K562 (cell line): ENCODE measurements around the gene PDCD1. TPM values are rescaled to one million over a fixed set of nuclear protein-coding genes. Genes with fewer than 3 reads are reported as not detected.

ENCODE experiments used
- ADNP ChIP-seq: fragments of 200-800 bp; sonication (Bioruptor generic); IDR thresholded peaks from 2 replicates; pipeline ENCODE4 v1.6.1; 2016; ENCODE audit warnings: missing genetic modification characterization, missing compliant biosample characterization
- EP400 ChIP-seq: fragments of 450-650 bp; IDR thresholded peaks from 2 replicates; pipeline ENCODE4 v1.6.1; 2017; ENCODE audit warnings: antibody characterized with exemption, mild to moderate bottlenecking, moderate library complexity
- IRF2 ChIP-seq: sonication (generic); formaldehyde crosslinking; IDR thresholded peaks from 2 replicates; pipeline ENCODE4 v1.8.1; 2022; ENCODE audit warnings: mild to moderate bottlenecking, missing genetic modification reagents
- MYBL2 ChIP-seq, 2 experiments: fragments of 450-650 bp in 1 of 2; sonication (generic) in 1 of 2; formaldehyde crosslinking in 1 of 2; IDR thresholded peaks; 2 replicates each; pipeline versions ENCODE4 v1.6.1 to v1.8.1; 2017 to 2022; ENCODE audit warnings: borderline replicate concordance in 1 of 2, inconsistent platforms in 1 of 2, low read depth in 1 of 2, mild to moderate bottlenecking in 1 of 2, missing genetic modification reagents in 1 of 2, moderate library complexity in 1 of 2
- ZBTB7A ChIP-seq: IDR thresholded peaks from 2 replicates; pipeline ENCODE4 v1.6.1; 2011; ENCODE audit warnings: low read depth, mild to moderate bottlenecking, low read length, moderate library complexity, borderline replicate concordance; ENCODE audit not compliant: control insufficient read depth
- ZNF24 ChIP-seq: fragments of 450-650 bp; IDR thresholded peaks from 2 replicates; pipeline ENCODE4 v1.6.1; 2016
- ZNF282 ChIP-seq: sonication (generic); formaldehyde crosslinking; IDR thresholded peaks from 2 replicates; pipeline ENCODE4 v1.8.1; 2023; ENCODE audit warnings: missing genetic modification reagents
- polyA plus RNA-seq, 8 experiments: library from polyadenylated mRNA; depleted of rRNA in 4 of 8; stranded (reverse) in 5 of 8; unstranded in 3 of 8; fragments of >200 nt; fragmentation: Nextera tagmentation in 2 of 8; fragmentation: Illumina TruSeq in 1 of 8; extraction: Ambion mirVana in 2 of 8; extraction: Trizol in 1 of 8; gene quantifications; 2 replicates each; pipeline versions ENCODE4 v1.2.1 to v1.2.3, GENCODE V29; 2011 to 2014; ENCODE audit warnings: inconsistent platforms in 1 of 8, missing spikeins in 1 of 8
- total RNA-seq, 7 experiments: library from RNA; depleted of rRNA in 6 of 7; stranded (reverse); fragments of >200 nt in 6 of 7; fragmentation: Illumina TruSeq in 2 of 7; extraction: Trizol in 2 of 7; gene quantifications; 2 replicates each; pipeline versions ENCODE4 v1.2.1 to v1.2.3, GENCODE V29; 2011 to 2021; ENCODE audit warnings: low replicate concordance in 1 of 7
- TF ChIP-seq, protein P1 (sequence below): IDR thresholded peaks from 3 replicates; pipeline ENCODE4 v1.6.1; 2011; ENCODE audit warnings: borderline replicate concordance, mild to moderate bottlenecking, moderate library complexity; ENCODE audit not compliant: insufficient read length; ENCODE audit errors: extremely low read depth
- TF ChIP-seq, protein P2 (sequence below): fragments of 450-650 bp; formaldehyde crosslinking; conservative IDR thresholded peaks from 2 replicates; pipeline ENCODE4 v1.4.0; 2022; ENCODE audit warnings: mild to moderate bottlenecking, missing genetic modification characterization
- TF ChIP-seq, protein P3 (sequence below), 2 experiments: fragments of 450-650 bp; formaldehyde crosslinking in 1 of 2; IDR thresholded peaks; 2 replicates each; pipeline versions ENCODE4 v1.4.0 to v1.6.1; 2014 to 2020; ENCODE audit warnings: mild to moderate bottlenecking in 2 of 2, borderline replicate concordance in 1 of 2, low read depth in 1 of 2
- TF ChIP-seq, protein P4 (sequence below): fragments of 450-650 bp; formaldehyde crosslinking; IDR thresholded peaks from 2 replicates; pipeline ENCODE4 v1.4.0; 2022; ENCODE audit warnings: missing genetic modification characterization

The PDCD1 gene
- total and polyA plus RNA-seq, 9 of the 15 experiments (the other 6 are each of a cell fraction or from before 2014, with no cell fraction given): 0.15 to 2.5 (median 1.0) TPM; not detected in 2

DNA sequence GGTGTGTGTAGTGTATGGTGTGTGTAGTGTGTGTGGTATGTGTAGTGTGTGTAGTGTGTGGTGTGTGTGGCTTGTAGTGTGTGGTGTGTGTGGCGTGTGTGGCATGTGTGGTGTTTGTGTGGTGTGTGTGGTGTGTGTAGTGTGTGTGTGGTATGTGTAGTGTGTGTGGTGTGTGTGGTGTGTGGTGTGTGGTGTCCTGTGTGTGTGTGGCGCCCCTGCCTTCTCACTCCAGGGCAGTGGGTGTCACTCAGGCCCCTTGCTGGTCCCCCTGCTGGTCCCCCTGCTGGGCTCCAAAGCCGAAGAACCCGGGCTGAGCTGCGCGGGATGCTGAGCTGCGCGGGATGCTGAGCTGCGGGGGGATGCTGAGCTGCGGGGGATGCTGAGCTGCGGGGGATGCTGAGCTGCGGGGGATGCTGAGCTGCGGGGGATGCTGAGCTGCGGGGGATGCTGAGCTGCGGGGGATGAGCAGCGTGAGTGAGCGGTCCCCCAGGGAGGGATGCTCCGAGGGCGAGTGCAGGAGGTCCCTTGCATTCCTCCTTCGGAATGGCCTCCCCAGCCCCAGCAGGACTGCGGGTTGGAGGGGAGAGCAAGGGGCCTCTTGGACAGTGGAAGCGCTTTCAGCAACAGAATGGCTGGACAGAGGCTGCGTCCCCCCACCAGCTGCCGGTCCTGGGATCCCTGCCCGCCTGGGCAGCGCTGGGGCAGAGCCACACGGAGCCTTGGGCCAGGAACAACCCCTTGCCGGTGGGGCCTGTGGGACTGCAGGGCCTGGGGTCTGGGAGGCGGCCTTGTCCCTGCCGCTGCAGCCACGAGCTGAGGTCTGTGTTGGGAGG, 7.5 kb upstream of the PDCD1 start (continued):
- TF ChIP-seq, protein P1, sequence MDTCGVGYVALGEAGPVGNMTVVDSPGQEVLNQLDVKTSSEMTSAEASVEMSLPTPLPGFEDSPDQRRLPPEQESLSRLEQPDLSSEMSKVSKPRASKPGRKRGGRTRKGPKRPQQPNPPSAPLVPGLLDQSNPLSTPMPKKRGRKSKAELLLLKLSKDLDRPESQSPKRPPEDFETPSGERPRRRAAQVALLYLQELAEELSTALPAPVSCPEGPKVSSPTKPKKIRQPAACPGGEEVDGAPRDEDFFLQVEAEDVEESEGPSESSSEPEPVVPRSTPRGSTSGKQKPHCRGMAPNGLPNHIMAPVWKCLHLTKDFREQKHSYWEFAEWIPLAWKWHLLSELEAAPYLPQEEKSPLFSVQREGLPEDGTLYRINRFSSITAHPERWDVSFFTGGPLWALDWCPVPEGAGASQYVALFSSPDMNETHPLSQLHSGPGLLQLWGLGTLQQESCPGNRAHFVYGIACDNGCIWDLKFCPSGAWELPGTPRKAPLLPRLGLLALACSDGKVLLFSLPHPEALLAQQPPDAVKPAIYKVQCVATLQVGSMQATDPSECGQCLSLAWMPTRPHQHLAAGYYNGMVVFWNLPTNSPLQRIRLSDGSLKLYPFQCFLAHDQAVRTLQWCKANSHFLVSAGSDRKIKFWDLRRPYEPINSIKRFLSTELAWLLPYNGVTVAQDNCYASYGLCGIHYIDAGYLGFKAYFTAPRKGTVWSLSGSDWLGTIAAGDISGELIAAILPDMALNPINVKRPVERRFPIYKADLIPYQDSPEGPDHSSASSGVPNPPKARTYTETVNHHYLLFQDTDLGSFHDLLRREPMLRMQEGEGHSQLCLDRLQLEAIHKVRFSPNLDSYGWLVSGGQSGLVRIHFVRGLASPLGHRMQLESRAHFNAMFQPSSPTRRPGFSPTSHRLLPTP: no peak
- TF ChIP-seq MYBL2 (IDR thresholded peaks at IDR 0.05; ENCODE audit: low read depth): no peak
- TF ChIP-seq MYBL2 (CRISPR knock-in tag; IDR thresholded peaks at IDR 0.05; ENCODE audit: borderline replicate concordance): no peak
- TF ChIP-seq ADNP (tag): peak; percentile 84; the same call in 1 of the 2 replicates
- TF ChIP-seq EP400: no peak
- TF ChIP-seq, protein P2, sequence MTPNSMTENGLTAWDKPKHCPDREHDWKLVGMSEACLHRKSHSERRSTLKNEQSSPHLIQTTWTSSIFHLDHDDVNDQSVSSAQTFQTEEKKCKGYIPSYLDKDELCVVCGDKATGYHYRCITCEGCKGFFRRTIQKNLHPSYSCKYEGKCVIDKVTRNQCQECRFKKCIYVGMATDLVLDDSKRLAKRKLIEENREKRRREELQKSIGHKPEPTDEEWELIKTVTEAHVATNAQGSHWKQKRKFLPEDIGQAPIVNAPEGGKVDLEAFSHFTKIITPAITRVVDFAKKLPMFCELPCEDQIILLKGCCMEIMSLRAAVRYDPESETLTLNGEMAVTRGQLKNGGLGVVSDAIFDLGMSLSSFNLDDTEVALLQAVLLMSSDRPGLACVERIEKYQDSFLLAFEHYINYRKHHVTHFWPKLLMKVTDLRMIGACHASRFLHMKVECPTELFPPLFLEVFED: 0 out of 2 replicates have a peak, but pooled peaks have one; percentile 39
- TF ChIP-seq, protein P3, sequence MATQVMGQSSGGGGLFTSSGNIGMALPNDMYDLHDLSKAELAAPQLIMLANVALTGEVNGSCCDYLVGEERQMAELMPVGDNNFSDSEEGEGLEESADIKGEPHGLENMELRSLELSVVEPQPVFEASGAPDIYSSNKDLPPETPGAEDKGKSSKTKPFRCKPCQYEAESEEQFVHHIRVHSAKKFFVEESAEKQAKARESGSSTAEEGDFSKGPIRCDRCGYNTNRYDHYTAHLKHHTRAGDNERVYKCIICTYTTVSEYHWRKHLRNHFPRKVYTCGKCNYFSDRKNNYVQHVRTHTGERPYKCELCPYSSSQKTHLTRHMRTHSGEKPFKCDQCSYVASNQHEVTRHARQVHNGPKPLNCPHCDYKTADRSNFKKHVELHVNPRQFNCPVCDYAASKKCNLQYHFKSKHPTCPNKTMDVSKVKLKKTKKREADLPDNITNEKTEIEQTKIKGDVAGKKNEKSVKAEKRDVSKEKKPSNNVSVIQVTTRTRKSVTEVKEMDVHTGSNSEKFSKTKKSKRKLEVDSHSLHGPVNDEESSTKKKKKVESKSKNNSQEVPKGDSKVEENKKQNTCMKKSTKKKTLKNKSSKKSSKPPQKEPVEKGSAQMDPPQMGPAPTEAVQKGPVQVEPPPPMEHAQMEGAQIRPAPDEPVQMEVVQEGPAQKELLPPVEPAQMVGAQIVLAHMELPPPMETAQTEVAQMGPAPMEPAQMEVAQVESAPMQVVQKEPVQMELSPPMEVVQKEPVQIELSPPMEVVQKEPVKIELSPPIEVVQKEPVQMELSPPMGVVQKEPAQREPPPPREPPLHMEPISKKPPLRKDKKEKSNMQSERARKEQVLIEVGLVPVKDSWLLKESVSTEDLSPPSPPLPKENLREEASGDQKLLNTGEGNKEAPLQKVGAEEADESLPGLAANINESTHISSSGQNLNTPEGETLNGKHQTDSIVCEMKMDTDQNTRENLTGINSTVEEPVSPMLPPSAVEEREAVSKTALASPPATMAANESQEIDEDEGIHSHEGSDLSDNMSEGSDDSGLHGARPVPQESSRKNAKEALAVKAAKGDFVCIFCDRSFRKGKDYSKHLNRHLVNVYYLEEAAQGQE (IDR thresholded peaks at IDR 0.05; ENCODE audit: borderline replicate concordance): peak; percentile 82
- TF ChIP-seq, protein P3 (CRISPR knock-in tag; IDR thresholded peaks at IDR 0.05; ENCODE audit: low read depth): 0 out of 2 replicates have a peak, but pooled peaks have one; percentile 48
- TF ChIP-seq, protein P4, sequence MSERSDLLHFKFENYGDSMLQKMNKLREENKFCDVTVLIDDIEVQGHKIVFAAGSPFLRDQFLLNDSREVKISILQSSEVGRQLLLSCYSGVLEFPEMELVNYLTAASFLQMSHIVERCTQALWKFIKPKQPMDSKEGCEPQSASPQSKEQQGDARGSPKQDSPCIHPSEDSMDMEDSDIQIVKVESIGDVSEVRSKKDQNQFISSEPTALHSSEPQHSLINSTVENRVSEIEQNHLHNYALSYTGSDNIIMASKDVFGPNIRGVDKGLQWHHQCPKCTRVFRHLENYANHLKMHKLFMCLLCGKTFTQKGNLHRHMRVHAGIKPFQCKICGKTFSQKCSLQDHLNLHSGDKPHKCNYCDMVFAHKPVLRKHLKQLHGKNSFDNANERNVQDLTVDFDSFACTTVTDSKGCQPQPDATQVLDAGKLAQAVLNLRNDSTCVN (CRISPR knock-in tag): 0 out of 2 replicates have a peak, but pooled peaks have one; percentile 19
- peak; percentile 79; the same call in 1 of the 2 replicates for TF ChIP-seq ZNF282 (CRISPR knock-in tag)
- TF ChIP-seq ZNF24: no peak
- TF ChIP-seq ZBTB7A: peak; percentile 65; the same call in 1 of the 2 replicates
- 0 out of 2 replicates have a peak, but pooled peaks have one; percentile 45 for TF ChIP-seq IRF2 (CRISPR knock-in tag)
